H9 (cell line): ENCODE results near the gene SNX15. TPM values are rescaled to one million over a fixed set of nuclear protein-coding genes. Genes with fewer than 3 reads are reported as not detected.

Experiments
- DNase-seq: peaks from one replicate; pipeline ENCODE4 v3.0.0-alpha.2; 2017
- H2AFZ ChIP-seq: one replicate; pipeline ENCODE4 v1.6.1; 2013; ENCODE audit warnings: mild to moderate bottlenecking, low read length, control low read depth, moderate library complexity
- H2AK5ac ChIP-seq: 2 replicates; pipeline ENCODE4 v1.6.1; 2013; ENCODE audit warnings: low read length, control low read depth, mixed read lengths; ENCODE audit not compliant: insufficient read length
- H2BK120ac ChIP-seq: one replicate; pipeline ENCODE4 v1.6.1; 2013; ENCODE audit warnings: low read depth, mild to moderate bottlenecking, low read length, control low read depth, inconsistent platforms; ENCODE audit not compliant: poor library complexity, severe bottlenecking
- H2BK12ac ChIP-seq: 2 replicates; pipeline ENCODE4 v1.6.1; 2013; ENCODE audit warnings: low read length, control low read depth, mixed read lengths, low read depth; ENCODE audit not compliant: insufficient read length
- H2BK15ac ChIP-seq: 2 replicates; pipeline ENCODE4 v1.6.1; 2013; ENCODE audit warnings: low read depth, low read length, control low read depth
- H2BK20ac ChIP-seq: one replicate; pipeline ENCODE4 v1.6.1; 2013; ENCODE audit warnings: low read depth, mild to moderate bottlenecking, low read length, control low read depth, inconsistent platforms; ENCODE audit not compliant: poor library complexity, severe bottlenecking
- H2BK5ac ChIP-seq: 2 replicates; pipeline ENCODE4 v1.6.1; 2013; ENCODE audit warnings: low read length, control low read depth, mixed read lengths; ENCODE audit not compliant: insufficient read length
- H3K14ac ChIP-seq: 2 replicates; pipeline ENCODE4 v1.6.1; 2013; ENCODE audit warnings: low read length, control low read depth; ENCODE audit not compliant: insufficient read depth
- H3K18ac ChIP-seq: 2 replicates; pipeline ENCODE4 v1.6.1; 2013; ENCODE audit warnings: low read depth, mild to moderate bottlenecking, mixed read lengths, low read length, control low read depth; ENCODE audit not compliant: insufficient read length
- H3K23ac ChIP-seq: 2 replicates; pipeline ENCODE4 v1.6.1; 2013; ENCODE audit warnings: low read length, control low read depth, mixed read lengths, low read depth; ENCODE audit not compliant: insufficient read length
- H3K23me2 ChIP-seq: 2 replicates; pipeline ENCODE4 v1.6.1; 2013; ENCODE audit warnings: low read depth, mild to moderate bottlenecking, mixed read lengths, low read length, control low read depth; ENCODE audit not compliant: insufficient read length, poor library complexity, severe bottlenecking
- H3K27ac ChIP-seq: 2 replicates; pipeline ENCODE4 v1.5.1; 2013; ENCODE audit warnings: low read length, control low read depth, mixed read lengths, low read depth; ENCODE audit not compliant: insufficient read length
- H3K27me3 ChIP-seq: 2 replicates; pipeline ENCODE4 v1.6.1; 2013; ENCODE audit warnings: low read length, control low read depth, inconsistent platforms; ENCODE audit not compliant: insufficient read depth
- H3K4ac ChIP-seq: 2 replicates; pipeline ENCODE4 v1.6.1; 2013; ENCODE audit warnings: low read depth, mild to moderate bottlenecking, control low read depth, inconsistent platforms, low read length, moderate library complexity
- H3K4me1 ChIP-seq: 2 replicates; pipeline ENCODE4 v1.6.1; 2013; ENCODE audit warnings: low read length, control low read depth, inconsistent platforms; ENCODE audit not compliant: insufficient read depth
- H3K4me2 ChIP-seq: 2 replicates; pipeline ENCODE4 v1.6.1; 2013; ENCODE audit warnings: low read length, control low read depth, mixed read lengths; ENCODE audit not compliant: insufficient read length, insufficient read depth
- H3K56ac ChIP-seq: 2 replicates; pipeline ENCODE4 v1.6.1; 2013; ENCODE audit warnings: low read depth, mild to moderate bottlenecking, mixed read lengths, low read length, control low read depth; ENCODE audit not compliant: insufficient read length
- H3K79me1 ChIP-seq: 2 replicates; pipeline ENCODE4 v1.6.1; 2013; ENCODE audit warnings: low read depth, mild to moderate bottlenecking, moderate library complexity, low read length, control low read depth, inconsistent platforms; ENCODE audit not compliant: insufficient read depth, poor library complexity, severe bottlenecking
- H3K79me2 ChIP-seq: 2 replicates; pipeline ENCODE4 v1.6.1; 2013; ENCODE audit warnings: low read length, control low read depth, inconsistent platforms; ENCODE audit not compliant: insufficient read depth
- H3K9ac ChIP-seq: 2 replicates; pipeline ENCODE4 v1.6.1; 2013; ENCODE audit warnings: low read length, control low read depth, mixed read lengths; ENCODE audit not compliant: insufficient read length; ENCODE audit errors: extremely low read depth
- H3K9me3 ChIP-seq: one replicate; pipeline ENCODE4 v1.6.1; 2013; ENCODE audit warnings: low read depth, low read length, inconsistent platforms; ENCODE audit not compliant: control insufficient read depth
- H3T11ph ChIP-seq: one replicate; pipeline ENCODE4 v1.6.1; 2013; ENCODE audit warnings: mild to moderate bottlenecking, low read length, control low read depth, inconsistent platforms
- H4K20me1 ChIP-seq: one replicate; pipeline ENCODE4 v1.6.1; 2013; ENCODE audit not compliant: control insufficient read depth, insufficient read length, insufficient read depth
- H4K5ac ChIP-seq: 2 replicates; pipeline ENCODE4 v1.6.1; 2013; ENCODE audit warnings: low read depth, mild to moderate bottlenecking, mixed read lengths, low read length, control low read depth; ENCODE audit not compliant: insufficient read length
- H4K8ac ChIP-seq: replicated peaks from 2 replicates; pipeline ENCODE4 v1.6.1; 2013; ENCODE audit warnings: low read length, control low read depth, mixed read lengths, low read depth; ENCODE audit not compliant: insufficient read length
- H4K91ac ChIP-seq: 2 replicates; pipeline ENCODE4 v1.6.1; 2013; ENCODE audit warnings: low read depth, mild to moderate bottlenecking, moderate library complexity, mixed read lengths, low read length, control low read depth; ENCODE audit not compliant: insufficient read length
- H3K27ac Mint-ChIP-seq, 3 experiments: 2 replicates in 2 of 3; 3 replicates in 1 of 3; pipeline ENCODE4 v1.8.0; 2020 to 2021; ENCODE audit warnings: mixed read lengths in 3 of 3, mild to moderate bottlenecking in 1 of 3, moderate library complexity in 1 of 3
- H3K27me3 Mint-ChIP-seq: 2 replicates; pipeline ENCODE4 v1.8.0; 2021; ENCODE audit warnings: low read depth, mild to moderate bottlenecking, moderate library complexity, mixed read lengths
- H3K36me3 Mint-ChIP-seq, 3 experiments: 2 replicates in 2 of 3; 3 replicates in 1 of 3; pipeline ENCODE4 v1.8.0; 2020 to 2021; ENCODE audit warnings: low read depth in 3 of 3, mixed read lengths in 3 of 3; ENCODE audit not compliant: insufficient read depth in 1 of 3
- H3K4me1 Mint-ChIP-seq, 2 experiments: 2 replicates each; pipeline ENCODE4 v1.8.0; 2020; ENCODE audit warnings: mixed read lengths in 2 of 2
- H3K4me3 Mint-ChIP-seq, 2 experiments: 2 replicates in 1 of 2; 3 replicates in 1 of 2; pipeline ENCODE4 v1.8.0; 2020 to 2021; ENCODE audit warnings: mild to moderate bottlenecking in 2 of 2, mixed read lengths in 2 of 2, moderate library complexity in 1 of 2
- H3K9me3 Mint-ChIP-seq, 2 experiments: 2 replicates in 1 of 2; 3 replicates in 1 of 2; pipeline ENCODE4 v1.8.0; 2020; ENCODE audit warnings: mild to moderate bottlenecking in 2 of 2, mixed read lengths in 2 of 2, moderate library complexity in 1 of 2
- CTCF ChIP-seq: fragments of 200-600 bp; sonication (generic); conservative IDR thresholded peaks from 3 replicates; pipeline ENCODE4 v1.8.0; 2021; ENCODE audit warnings: antibody characterized with exemption, mild to moderate bottlenecking
- WGBS: extraction: QIAGEN DNeasy Blood & Tissue Kit; methylation state at CpG from one replicate; pipeline ENCODE4 v1.1.7; 2013; ENCODE audit warnings: missing lambda C conversion rate, low lambda C conversion rate, mixed read lengths; ENCODE audit not compliant: insufficient read length; ENCODE audit errors: extremely low coverage; 5-methylcytosine and 5-hydroxymethylcytosine counted together
- total RNA-seq: library from RNA; stranded (reverse); gene quantifications from 2 replicates; pipeline ENCODE4 v1.2.1, GENCODE V29; 2021

SNX15 gene
- total RNA-seq, 1 experiment from 2014 or later, result 24.3 TPM

GRCh38 chr11:65085446-65085845 lies 58.2 kb downstream of the SNX15 start:
- Histone ChIP-seq H3K18ac (no peak overlapping the region), H4K20me1 (peaks cover 3% of the 10 kb centered on the region), H3K14ac (no peak overlapping the region), H3T11ph (no peak overlapping the region), H3K23ac (no peak overlapping the region), H3K79me1 (peaks cover 3% of the 10 kb centered on the region), H4K91ac (no peak overlapping the region), H4K5ac (no peak overlapping the region), H3K27me3 (no peaks in the 10 kb centered on the region), H2AFZ (no peak overlapping the region), H2BK5ac (no peak overlapping the region), H2BK120ac (no peak overlapping the region), H3K9me3 (no peaks in the 10 kb centered on the region), H2BK12ac (no peak overlapping the region), H3K79me2 (peaks cover 8% of the 10 kb centered on the region; the same call in 1 of the 2 replicates), H2BK15ac (no peak overlapping the region), H3K56ac (no peak overlapping the region), H3K9ac (no peak overlapping the region), H3K23me2 (peaks cover 12% of the 10 kb centered on the region), H3K27ac (no peak overlapping the region), H3K4me2 (peak overlapping the region; percentile 79), H2AK5ac (no peak overlapping the region), H2BK20ac (no peak overlapping the region), H3K4me1 (no peaks in the 10 kb centered on the region), H3K4ac (no peak overlapping the region), H4K8ac (no peak overlapping the region)
- Mint-ChIP-seq H3K9me3 (no peaks in the 10 kb centered on the region; a peak in 1 of 5 replicates), H3K27ac (no peak overlapping the region; a peak in 2 of 7 replicates), H3K4me1 (peaks cover 14 to 16% of the 10 kb centered on the region in 2 experiments), H3K36me3 (peaks cover 19 to 63% (median 60%) of the 10 kb centered on the region in 3 experiments), H3K4me3 (peak overlapping the region; percentile 97 to 99), H3K27me3 (no peaks in the 10 kb centered on the region)
- TF ChIP-seq CTCF, result no peak
- DNase-seq, result no peak
- no CpG with 5 or more reads among the region's 4 CpGs for WGBS
